Activated CD4-positive, alpha-beta T cell treated with anti-CD3 and anti-CD28 coated beads, Interleukin-2, amount 10 ng/mL, durations not matched to agents 24 days and 14 days (primary cell): ENCODE data around the gene CCDC78. TPM values are rescaled to one million over a fixed set of nuclear protein-coding genes. Genes with fewer than 3 reads are reported as not detected.

Source experiments
- DNase-seq: peaks from one replicate; pipeline ENCODE4 v3.0.0; 2022
- H3K27ac Mint-ChIP-seq: one replicate; pipeline ENCODE4 v1.8.0; 2022; ENCODE audit warnings: mild to moderate bottlenecking, mixed read lengths
- H3K27me3 Mint-ChIP-seq: one replicate; pipeline ENCODE4 v1.8.0; 2022; ENCODE audit warnings: mixed read lengths
- H3K36me3 Mint-ChIP-seq: one replicate; pipeline ENCODE4 v1.8.0; 2022; ENCODE audit warnings: low read depth, mild to moderate bottlenecking, mixed read lengths
- H3K4me1 Mint-ChIP-seq: one replicate; pipeline ENCODE4 v1.8.0; 2021; ENCODE audit warnings: mixed read lengths
- H3K4me3 Mint-ChIP-seq: one replicate; pipeline ENCODE4 v1.8.0; 2022; ENCODE audit warnings: mild to moderate bottlenecking, moderate library complexity, mixed read lengths
- H3K9me3 Mint-ChIP-seq: one replicate; pipeline ENCODE4 v1.8.0; 2021; ENCODE audit warnings: mixed read lengths
- intact Hi-C: fragments of 100-400 bp; cut with micrococcal nuclease; formaldehyde crosslinking; loops from one replicate; pipeline ENCODE4 v1.15.1; 2023
- total RNA-seq: library from RNA; stranded (reverse); gene quantifications from 2 replicates; pipeline ENCODE4 v1.2.3, GENCODE V29; 2022

Gene CCDC78
- total RNA-seq, 1 donor from 2014 or later, result 6.9 TPM

- Mint-ChIP-seq H3K27me3 (peaks cover 5% of the 10 kb centered on the region), H3K4me1 (peaks cover 14% of the 10 kb centered on the region), H3K9me3 (no peaks in the 10 kb centered on the region), H3K27ac (no peak overlapping the region), H3K4me3 (no peak overlapping the region), H3K36me3 (peaks cover 24% of the 10 kb centered on the region)
- intact Hi-C loops, result no loop called here
- DNase-seq, result no peak
Observed at GRCh38 chr16:677316-678190, 48.7 kb downstream of the CCDC78 start.

DNA sequence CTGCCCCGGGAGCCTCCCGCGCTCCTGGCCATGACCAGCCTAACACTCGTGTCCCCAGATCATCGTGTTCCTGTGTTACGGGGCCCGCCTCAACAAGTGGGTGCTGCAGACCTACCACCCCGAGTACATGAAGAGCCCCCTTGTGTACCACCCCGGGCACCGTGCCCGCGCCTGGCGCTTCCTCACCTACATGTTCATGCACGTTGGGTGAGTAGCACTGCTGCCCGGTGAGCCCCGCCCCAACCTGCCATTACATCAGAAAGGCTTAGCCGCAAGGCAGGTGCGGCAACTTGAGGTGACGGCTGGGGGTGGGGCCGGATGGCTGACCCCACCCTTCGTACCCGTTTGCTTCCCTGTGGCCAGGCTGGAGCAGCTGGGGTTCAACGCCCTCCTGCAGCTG is 49.3 kb downstream of the CCDC78 start:
- Mint-ChIP-seq H3K27me3 (peaks cover 5% of the 10 kb centered on the region), H3K27ac (no peak overlapping the region), H3K36me3 (peaks cover 19% of the 10 kb centered on the region), H3K9me3 (no peaks in the 10 kb centered on the region), H3K4me1 (peaks cover 11% of the 10 kb centered on the region), H3K4me3 (no peak overlapping the region)
- DNase-seq, result no peak
- intact Hi-C loops, result no loop called here

GRCh38 chr16:676565-676902 is 49.7 kb downstream of the CCDC78 start:
- no peak for DNase-seq
- H3K36me3 Mint-ChIP-seq, result peaks cover 15% of the 10 kb centered on the region
- peaks cover 9% of the 10 kb centered on the region for H3K4me1 Mint-ChIP-seq
- intact Hi-C loops, result no loop called here
- H3K4me3 Mint-ChIP-seq, result no peak overlapping the region
- no peaks in the 10 kb centered on the region for H3K9me3 Mint-ChIP-seq
- H3K27ac Mint-ChIP-seq, result no peak overlapping the region
- H3K27me3 Mint-ChIP-seq, result peaks cover 5% of the 10 kb centered on the region

DNA sequence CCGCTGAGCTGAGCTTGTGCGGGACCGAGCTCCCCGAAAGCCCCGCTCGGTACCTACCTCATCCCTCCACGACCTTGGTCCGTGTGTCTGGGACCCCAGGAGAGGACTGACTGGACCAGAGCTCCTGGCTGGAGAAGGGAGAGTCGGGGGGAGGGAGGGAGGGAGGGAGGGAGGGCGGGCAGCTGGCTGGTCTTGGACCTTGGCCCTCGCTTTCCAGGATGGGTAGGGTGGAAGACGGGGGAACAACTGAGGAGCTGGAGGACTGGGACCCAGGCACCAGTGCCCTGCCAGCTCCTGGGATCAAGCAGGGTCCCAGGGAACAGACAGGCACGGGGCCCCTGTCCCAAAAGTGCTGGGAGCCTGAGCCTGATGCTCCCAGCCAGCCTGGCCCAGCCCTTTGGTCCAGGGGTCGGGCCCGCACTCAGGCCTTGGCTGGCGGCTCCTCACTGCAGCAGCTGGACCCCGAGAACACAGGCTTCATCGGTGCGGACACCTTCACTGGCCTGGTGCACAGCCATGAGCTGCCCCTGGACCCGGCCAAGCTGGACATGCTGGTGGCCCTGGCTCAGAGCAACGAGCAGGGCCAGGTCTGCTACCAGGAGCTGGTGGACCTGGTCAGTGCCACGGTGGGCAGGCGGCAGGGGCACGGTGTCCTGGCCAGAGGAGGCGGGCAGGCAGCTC is 50.2 kb downstream of the CCDC78 start:
- no peak for DNase-seq
- Mint-ChIP-seq H3K9me3 (no peaks in the 10 kb centered on the region), H3K27ac (no peak overlapping the region), H3K27me3 (peaks cover 5% of the 10 kb centered on the region), H3K4me3 (no peak overlapping the region), H3K4me1 (peaks cover 6% of the 10 kb centered on the region), H3K36me3 (peaks cover 13% of the 10 kb centered on the region)
- intact Hi-C loops, result no loop called here

GRCh38 chr16:674968-675883 is 51.0 kb downstream of the CCDC78 start, which contains the start of gene RHBDL1:
Gene RHBDL1, plus strand, starts transcription at chr16:675671. Its CDS starts 120 bp downstream, at chr16:675791.
- peaks cover 5% of the 10 kb centered on the region for H3K27me3 Mint-ChIP-seq
- no peak for DNase-seq
- no peak within 1 kb of the TSS for H3K27ac Mint-ChIP-seq
- intact Hi-C loops, result no loop called here
- H3K36me3 Mint-ChIP-seq, result peaks cover 14% of the 10 kb centered on the region
- H3K4me3 Mint-ChIP-seq, result peak within 1 kb of the TSS; percentile 39
- no peaks in the 10 kb centered on the region for H3K9me3 Mint-ChIP-seq
- peaks cover 5% of the 10 kb centered on the region for H3K4me1 Mint-ChIP-seq

- Mint-ChIP-seq H3K27me3 (peaks cover 5% of the 10 kb centered on the region), H3K27ac (no peak overlapping the region), H3K9me3 (no peaks in the 10 kb centered on the region), H3K4me1 (peaks cover 5% of the 10 kb centered on the region), H3K4me3 (no peak overlapping the region), H3K36me3 (peaks cover 17% of the 10 kb centered on the region)
- intact Hi-C loops, result no loop called here
- DNase-seq, result no peak
Observed at GRCh38 chr16:674214-674881, 51.9 kb downstream of the CCDC78 start.

GRCh38 chr16:673399-673991 is 52.7 kb downstream of the CCDC78 start:
- intact Hi-C loops, result no loop called here
- Mint-ChIP-seq H3K27ac (no peak overlapping the region), H3K4me1 (peaks cover 3% of the 10 kb centered on the region), H3K9me3 (no peaks in the 10 kb centered on the region), H3K36me3 (peaks cover 19% of the 10 kb centered on the region), H3K27me3 (peaks cover 5% of the 10 kb centered on the region), H3K4me3 (no peak overlapping the region)
- no peak for DNase-seq

GRCh38 chr16:672851-673250 is 53.4 kb downstream of the CCDC78 start:
- intact Hi-C loops, result no loop called here
- no peaks in the 10 kb centered on the region for H3K9me3 Mint-ChIP-seq
- peaks cover 5% of the 10 kb centered on the region for H3K27me3 Mint-ChIP-seq
- H3K27ac Mint-ChIP-seq, result no peak overlapping the region
- no peak for DNase-seq
- peaks cover 3% of the 10 kb centered on the region for H3K4me1 Mint-ChIP-seq
- H3K4me3 Mint-ChIP-seq, result no peak overlapping the region
- H3K36me3 Mint-ChIP-seq, result peaks cover 21% of the 10 kb centered on the region

Other genes with a start within 250 kb of the CCDC78 start
- gene CAPN15, start 198.7 kb downstream of the CCDC78 start, total RNA-seq, result 121 and 124 TPM in 2 replicates
- gene PRR35, start 166.0 kb downstream of the CCDC78 start, total RNA-seq, result not detected in 2 replicates
- gene NHLRC4, start 159.4 kb downstream of the CCDC78 start, total RNA-seq, result 1.1 TPM in 2 replicates
- gene PIGQ, start 156.5 kb downstream of the CCDC78 start, total RNA-seq, result 43.2 and 50.3 TPM in 2 replicates
- 12.5 and 16.5 TPM in 2 replicates for gene RAB40C, start 136.4 kb downstream of the CCDC78 start, total RNA-seq
- gene WFIKKN1, start 95.5 kb downstream of the CCDC78 start, total RNA-seq, result 0.44 and 0.45 TPM in 2 replicates
- 146 and 153 TPM in 2 replicates for gene METTL26, start 90.1 kb downstream of the CCDC78 start, total RNA-seq
- gene MCRIP2, start 84.6 kb downstream of the CCDC78 start, total RNA-seq, result 71.2 and 73.0 TPM in 2 replicates
- gene WDR90, start 77.1 kb downstream of the CCDC78 start, total RNA-seq, result 99.9 and 111 TPM in 2 replicates
- gene RHOT2, start 58.3 kb downstream of the CCDC78 start, total RNA-seq, result 172 and 183 TPM in 2 replicates
- 1.1 and 1.2 TPM in 2 replicates for gene RHBDL1, start 50.8 kb downstream of the CCDC78 start, total RNA-seq
- 90.2 and 93.8 TPM in 2 replicates for gene STUB1, start 46.0 kb downstream of the CCDC78 start, total RNA-seq
- gene JMJD8, start 42.1 kb downstream of the CCDC78 start, total RNA-seq, result 60.3 and 61.1 TPM in 2 replicates
- gene WDR24, start 36.0 kb downstream of the CCDC78 start, total RNA-seq, result 22.4 and 24.1 TPM in 2 replicates
- gene FBXL16, start 20.6 kb downstream of the CCDC78 start, total RNA-seq, result 6.4 and 6.8 TPM in 2 replicates
- 27.7 and 30.2 TPM in 2 replicates for gene METRN, start 11.3 kb downstream of the CCDC78 start, total RNA-seq
- gene ANTKMT, start 5.3 kb downstream of the CCDC78 start, total RNA-seq, result 38.5 and 56.3 TPM in 2 replicates
- gene HAGHL, start 663 bp upstream of the CCDC78 start, total RNA-seq, result 13.1 and 20.9 TPM in 2 replicates
- 39.5 and 42.5 TPM in 2 replicates for gene CIAO3, start 14.6 kb upstream of the CCDC78 start, total RNA-seq
- not detected in 2 replicates for gene MSLN, start 34.3 kb upstream of the CCDC78 start, total RNA-seq
- 43.9 and 45.0 TPM in 2 replicates for gene RPUSD1, start 61.9 kb upstream of the CCDC78 start, total RNA-seq
- gene CHTF18, start 62.2 kb upstream of the CCDC78 start, total RNA-seq, result 141 and 147 TPM in 2 replicates
- not detected in 2 replicates for gene GNG13, start 74.3 kb upstream of the CCDC78 start, total RNA-seq
- gene LMF1, start 244.5 kb upstream of the CCDC78 start, total RNA-seq, result 10.4 and 11.9 TPM in 2 replicates